IMR-90 (cell line): ENCODE results near the gene CPED1. TPM values are rescaled to one million over a fixed set of nuclear protein-coding genes. Genes with fewer than 3 reads are reported as not detected.
A peak's percentile ranks its signal among the peaks of the same experiment; 100 is the strongest.

Source experiments
- ATAC-seq: fragments of 200-7000 bp; cut with Tn5 transposase; 2 replicates; pipeline ENCODE4 v1.9.1; 2020; ENCODE audit warnings: low read depth, mild to moderate bottlenecking, moderate library complexity
- BruUV-seq: library from RNA; stranded (reverse); fragments of 400-500 nt; replicated peaks from 2 replicates; lab custom pipeline; 2021; lab: Mats Ljungman, UMichigan
- CTCF ChIA-PET: fragments of 300-600 bp; formaldehyde crosslinking; extraction: SDS; loops from one replicate; lab custom pipeline; 2021; ENCODE audit warnings: antibody characterized with exemption; lab: Yijun Ruan, JAX
- POLR2A ChIA-PET: fragments of 300-600 bp; sonication (Branson Sonifier 250); formaldehyde crosslinking; loops from one replicate; lab custom pipeline; 2022; ENCODE audit warnings: antibody characterized with exemption; ENCODE audit not compliant: unreplicated experiment; lab: Charles Lee
- DNase-seq: peaks from one replicate; pipeline ENCODE4 v3.0.0; 2013
- H2AFZ ChIP-seq: replicated peaks from 2 replicates; pipeline ENCODE3; 2013; ENCODE audit warnings: low read length, mild to moderate bottlenecking; ENCODE audit not compliant: poor library complexity
- H2AK5ac ChIP-seq: 2 replicates; pipeline ENCODE4 v1.6.1; 2013; ENCODE audit warnings: low read depth, low read length, inconsistent platforms
- H2AK9ac ChIP-seq: replicated peaks from 2 replicates; pipeline ENCODE3; 2013; ENCODE audit warnings: mild to moderate bottlenecking, low read depth, low read length, moderate library complexity; ENCODE audit not compliant: poor library complexity
- H2BK120ac ChIP-seq: 2 replicates; pipeline ENCODE4 v1.6.1; 2013; ENCODE audit warnings: low read depth, low read length, inconsistent platforms
- H2BK15ac ChIP-seq: 3 replicates; pipeline ENCODE4 v1.6.1; 2013; ENCODE audit warnings: low read depth, low read length, inconsistent platforms
- H2BK20ac ChIP-seq: 2 replicates; pipeline ENCODE4 v1.6.1; 2013; ENCODE audit warnings: low read depth, mild to moderate bottlenecking, inconsistent platforms, low read length, moderate library complexity
- H2BK5ac ChIP-seq: 2 replicates; pipeline ENCODE4 v1.6.1; 2013; ENCODE audit warnings: mild to moderate bottlenecking, low read depth, low read length, inconsistent platforms; ENCODE audit not compliant: poor library complexity, severe bottlenecking
- H3K14ac ChIP-seq: replicated peaks from 2 replicates; pipeline ENCODE4 v1.6.1; 2013; ENCODE audit warnings: low read depth, low read length, inconsistent platforms
- H3K18ac ChIP-seq: 2 replicates; pipeline ENCODE4 v1.6.1; 2013; ENCODE audit warnings: low read depth, low read length, control low read depth
- H3K23ac ChIP-seq: 2 replicates; pipeline ENCODE4 v1.6.1; 2013; ENCODE audit warnings: low read depth, low read length, inconsistent platforms
- H3K27ac ChIP-seq: 2 replicates; pipeline ENCODE4 v1.5.1; 2013; ENCODE audit warnings: mild to moderate bottlenecking, control low read depth, low read length; ENCODE audit not compliant: insufficient read depth
- H3K27me3 ChIP-seq: 2 replicates; pipeline ENCODE4 v1.6.1; 2013; ENCODE audit warnings: low read length; ENCODE audit not compliant: control insufficient read depth, insufficient read depth
- H3K36me3 ChIP-seq: 2 replicates; pipeline ENCODE4 v1.6.1; 2013; ENCODE audit warnings: low read length, mixed read lengths; ENCODE audit not compliant: control insufficient read depth, insufficient read depth
- H3K4ac ChIP-seq: 2 replicates; pipeline ENCODE4 v1.6.1; 2013; ENCODE audit warnings: low read depth, low read length, inconsistent platforms
- H3K4me1 ChIP-seq: 2 replicates; pipeline ENCODE4 v1.6.1; 2013; ENCODE audit warnings: low read length, mixed read lengths; ENCODE audit not compliant: control insufficient read depth, insufficient read depth
- H3K4me2 ChIP-seq: 2 replicates; pipeline ENCODE4 v1.6.1; 2013; ENCODE audit warnings: low read depth, mild to moderate bottlenecking, control low read depth, low read length, moderate library complexity
- H3K4me3 ChIP-seq: 2 replicates; pipeline ENCODE4 v1.5.1; 2013; ENCODE audit warnings: low read depth, mild to moderate bottlenecking, control low read depth, low read length, moderate library complexity; ENCODE audit not compliant: insufficient read depth
- H3K56ac ChIP-seq: 2 replicates; pipeline ENCODE4 v1.6.1; 2013; ENCODE audit warnings: low read length, inconsistent platforms; ENCODE audit not compliant: insufficient read depth; ENCODE audit errors: extremely low read depth
- H3K79me1 ChIP-seq, 2 experiments: 2 replicates each; pipeline ENCODE4 v1.6.1; 2013; ENCODE audit warnings: low read length in 2 of 2, inconsistent platforms in 1 of 2, low read depth in 1 of 2
- H3K9ac ChIP-seq: 2 replicates; pipeline ENCODE4 v1.6.1; 2013; ENCODE audit warnings: low read depth, low read length, control low read depth
- H3K9me1 ChIP-seq: 2 replicates; pipeline ENCODE4 v1.6.1; 2013; ENCODE audit warnings: low read length, inconsistent platforms; ENCODE audit not compliant: insufficient read depth
- H3K9me3 ChIP-seq: 2 replicates; pipeline ENCODE4 v1.6.1; 2013; ENCODE audit warnings: low read length; ENCODE audit not compliant: control insufficient read depth, insufficient read depth
- H4K20me1 ChIP-seq: 2 replicates; pipeline ENCODE4 v1.6.1; 2013; ENCODE audit warnings: low read length, inconsistent platforms; ENCODE audit not compliant: insufficient read depth
- H4K5ac ChIP-seq: 2 replicates; pipeline ENCODE4 v1.6.1; 2013; ENCODE audit warnings: mild to moderate bottlenecking, low read depth, low read length, control low read depth
- H4K8ac ChIP-seq, 2 experiments: 2 replicates each; pipeline ENCODE4 v1.6.1; 2013; ENCODE audit warnings: low read depth in 2 of 2, low read length in 2 of 2, control low read depth in 1 of 2, inconsistent platforms in 1 of 2
- H4K91ac ChIP-seq: 2 replicates; pipeline ENCODE4 v1.6.1; 2013; ENCODE audit warnings: low read depth, low read length, inconsistent platforms; ENCODE audit not compliant: insufficient read depth
- BHLHE40 ChIP-seq: fragments of 150-350 bp; IDR thresholded peaks from 2 replicates; pipeline ENCODE4 v1.6.1; 2016; ENCODE audit warnings: mild to moderate bottlenecking, low read depth, low read length
- CEBPB ChIP-seq: IDR thresholded peaks from 2 replicates; pipeline ENCODE4 v1.6.1; 2012; ENCODE audit warnings: low read depth, low read length, improper control_type of control experiment
- NFE2L2 ChIP-seq: fragments of 150-350 bp; IDR thresholded peaks from 2 replicates; pipeline ENCODE4 v1.6.1; 2016; ENCODE audit warnings: low read depth, mild to moderate bottlenecking, low read length
- RCOR1 ChIP-seq: IDR thresholded peaks from 2 replicates; pipeline ENCODE4 v1.6.1; 2012; ENCODE audit warnings: mild to moderate bottlenecking, low read length, improper control_type of control experiment; ENCODE audit not compliant: insufficient replicate concordance
- WGBS, 2 experiments: methylation state at CpG; one replicate each; pipeline versions ENCODE4 v1.1.5 to v1.1.7; 2013; ENCODE audit warnings: missing lambda C conversion rate in 2 of 2; ENCODE audit not compliant: insufficient read length in 1 of 2; ENCODE audit errors: extremely low coverage in 2 of 2; 5-methylcytosine and 5-hydroxymethylcytosine counted together
- dilution Hi-C: fragments of 300-500 bp; cut with HindIII; formaldehyde crosslinking; loops from one replicate; pipeline ENCODE4 v1.14.3; 2018; ENCODE audit warnings: low sequenced_read_pairs; ENCODE audit not compliant: unreplicated experiment
- in situ Hi-C: fragments of 300-500 bp; cut with MboI; formaldehyde crosslinking; loops from 3 replicates; pipeline ENCODE4 v1.14.3; 2019; ENCODE audit warnings: low sequenced_read_pairs, inconsistent platforms, mixed read lengths
- intact Hi-C: fragments of 100-400 bp; cut with micrococcal nuclease; formaldehyde crosslinking; loops from 2 replicates; pipeline ENCODE4 v1.10.0; 2022
- polyA plus RNA-seq, 3 experiments: library from polyadenylated mRNA; depleted of rRNA; stranded (reverse); fragments of >200 nt; gene quantifications; 2 replicates each; pipeline ENCODE4 v1.2.3, GENCODE V29; 2012; ENCODE audit warnings: low replicate concordance in 1 of 3
- total RNA-seq: library from RNA; depleted of rRNA; stranded (reverse); fragments of >200 nt; gene quantifications from 2 replicates; pipeline ENCODE4 v1.2.3, GENCODE V29; 2012

CPED1 gene
- total and polyA plus RNA-seq, 2 of the 4 experiments (the other 2 are of a cell fraction), result 31.2 to 96.8 TPM

GRCh38 chr7:121300685-121301420 lies 312.3 kb downstream of the CPED1 start:
- 0 out of 2 replicates have a peak, but pooled peaks cover 3% of the 10 kb centered on the region for H3K9me1 ChIP-seq
- no peak overlapping the region; the same call in 1 of the 2 replicates for H4K5ac ChIP-seq
- H2BK20ac ChIP-seq, result peak overlapping the region; percentile 83
- peak overlapping the region; percentile 18; the same call in 1 of the 2 replicates for H2AK5ac ChIP-seq
- H4K20me1 ChIP-seq, result no peaks in the 10 kb centered on the region
- peak overlapping the region; percentile 57; the same call in 1 of the 2 replicates for H3K18ac ChIP-seq
- peak overlapping the region; percentile 75 to 82 for H4K8ac ChIP-seq
- no CpG with 5 or more reads among the region's 2 CpGs for WGBS, 2 experiments
- H3K36me3 ChIP-seq, result no peaks in the 10 kb centered on the region
- H3K27ac ChIP-seq, result no peak overlapping the region
- POLR2A ChIA-PET, result no interaction called here
- BruUV-seq, result no TSS peak
- CTCF ChIA-PET, result interaction anchor here (1.3 kb wide), 2 partner anchors 22 to 29 kb away, joined by 3 to 6 read pairs; no protein-coding TSS in a partner anchor
- H3K4me2 ChIP-seq, result no peak overlapping the region
- H3K9me3 ChIP-seq, result no peaks in the 10 kb centered on the region
- peak overlapping the region; percentile 88; the same call in 1 of the 2 replicates for H3K23ac ChIP-seq
- no peak overlapping the region for H3K4me3 ChIP-seq
- H3K27me3 ChIP-seq, result no peaks in the 10 kb centered on the region
- no peak overlapping the region for H2AK9ac ChIP-seq
- no peak for DNase-seq
- intact Hi-C loops (no loop called here), in situ Hi-C loops (no loop called here), dilution Hi-C loops (no loop called here)
- H3K4ac ChIP-seq, result peak overlapping the region; percentile 62; the same call in 1 of the 2 replicates
- H3K9ac ChIP-seq, result no peak overlapping the region
- peak overlapping the region; percentile 99 for H2BK5ac ChIP-seq
- 0 out of 3 replicates have a peak overlapping the region, but pooled peaks have one; percentile 8 for H2BK15ac ChIP-seq
- H3K14ac ChIP-seq, result peak overlapping the region; percentile 70
- H2BK120ac ChIP-seq, result peak overlapping the region; percentile 89
- no peak for TF ChIP-seq BHLHE40
- TF ChIP-seq RCOR1, result no peak
- TF ChIP-seq NFE2L2, result no peak
- TF ChIP-seq CEBPB, result no peak
- peaks cover 0 to 10% of the 10 kb centered on the region in 2 experiments; a peak in 1 of 4 replicates for H3K79me1 ChIP-seq
- H4K91ac ChIP-seq, result peak overlapping the region; percentile 90
- no peak for ATAC-seq
- H3K4me1 ChIP-seq, result peaks cover 12% of the 10 kb centered on the region
- no peak overlapping the region for H2AFZ ChIP-seq
- H3K56ac ChIP-seq, result peak overlapping the region; percentile 59; the same call in 1 of the 2 replicates
